ENCODE results near the gene NCAM1. TPM values are rescaled to one million over a fixed set of nuclear protein-coding genes. Genes with fewer than 3 reads are reported as not detected.
"Not testable (repeated sequence)": the region's sequence is repeated elsewhere in the genome, so short reads cannot be mapped to it uniquely, and the experiment has no call there.

NCAM1 gene
- total RNA-seq, 1 donor from 2014 or later, result 3.3 TPM

DNA sequence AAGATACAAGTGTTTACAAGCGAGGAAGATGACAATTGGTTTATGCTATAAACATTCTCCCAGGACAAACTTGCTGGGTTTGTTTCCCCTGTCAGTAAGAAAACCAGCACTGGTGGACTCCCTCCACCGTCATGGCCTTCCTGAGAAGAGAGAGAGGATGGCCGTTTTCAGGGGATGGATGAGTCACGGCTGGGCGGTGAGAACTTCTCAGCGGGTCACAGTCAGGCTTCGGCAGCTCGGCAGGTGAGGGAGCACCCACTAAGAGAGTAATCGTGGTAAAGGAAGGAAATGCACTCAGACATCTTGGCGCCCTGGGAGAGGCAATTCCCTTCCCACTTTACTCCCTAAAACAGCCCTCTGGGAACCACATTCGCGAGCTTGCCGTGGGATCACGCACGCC lies 83.9 kb downstream of the NCAM1 start:
- H3K27ac ChIP-seq, result no peak overlapping the region
- peaks cover 0 to under 1% of the 10 kb centered on the region in 2 donors for H3K9me3 ChIP-seq
- H3K27me3 ChIP-seq, result no peaks in the 10 kb centered on the region
- H3K4me3 ChIP-seq, result no peak overlapping the region
- TF ChIP-seq, protein P1, sequence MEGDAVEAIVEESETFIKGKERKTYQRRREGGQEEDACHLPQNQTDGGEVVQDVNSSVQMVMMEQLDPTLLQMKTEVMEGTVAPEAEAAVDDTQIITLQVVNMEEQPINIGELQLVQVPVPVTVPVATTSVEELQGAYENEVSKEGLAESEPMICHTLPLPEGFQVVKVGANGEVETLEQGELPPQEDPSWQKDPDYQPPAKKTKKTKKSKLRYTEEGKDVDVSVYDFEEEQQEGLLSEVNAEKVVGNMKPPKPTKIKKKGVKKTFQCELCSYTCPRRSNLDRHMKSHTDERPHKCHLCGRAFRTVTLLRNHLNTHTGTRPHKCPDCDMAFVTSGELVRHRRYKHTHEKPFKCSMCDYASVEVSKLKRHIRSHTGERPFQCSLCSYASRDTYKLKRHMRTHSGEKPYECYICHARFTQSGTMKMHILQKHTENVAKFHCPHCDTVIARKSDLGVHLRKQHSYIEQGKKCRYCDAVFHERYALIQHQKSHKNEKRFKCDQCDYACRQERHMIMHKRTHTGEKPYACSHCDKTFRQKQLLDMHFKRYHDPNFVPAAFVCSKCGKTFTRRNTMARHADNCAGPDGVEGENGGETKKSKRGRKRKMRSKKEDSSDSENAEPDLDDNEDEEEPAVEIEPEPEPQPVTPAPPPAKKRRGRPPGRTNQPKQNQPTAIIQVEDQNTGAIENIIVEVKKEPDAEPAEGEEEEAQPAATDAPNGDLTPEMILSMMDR (IDR thresholded peaks at IDR 0.05), result no peak
- no peaks in the 10 kb centered on the region for H3K4me1 ChIP-seq
- intact Hi-C loops (cut with DNase I), result no loop called here
- DNase-seq (ENCODE audit: low spot score in 2 of 2), result no peak
- H3K36me3 ChIP-seq, result no peaks in the 10 kb centered on the region

DNA sequence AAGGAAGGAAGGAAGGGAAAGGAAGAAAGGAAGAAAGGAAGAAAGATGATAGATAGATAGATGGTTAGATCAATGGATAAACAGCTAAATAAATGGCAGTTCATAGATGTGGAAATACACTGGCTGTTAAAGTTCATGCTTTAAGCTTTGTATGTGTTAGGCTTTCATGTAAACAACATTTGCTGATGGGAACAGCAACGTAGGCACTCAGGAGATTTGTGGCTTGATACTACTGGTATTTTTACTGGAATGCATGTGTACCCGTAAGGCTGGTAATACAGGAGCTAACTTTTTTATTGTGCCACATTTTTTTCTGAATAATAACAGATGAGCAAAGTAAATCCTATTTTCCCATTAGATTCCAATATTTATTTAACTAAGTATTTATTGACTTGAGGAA lies 85.6 kb downstream of the NCAM1 start:
- Histone ChIP-seq H3K27ac (no peak overlapping the region), H3K36me3 (no peaks in the 10 kb centered on the region), H3K4me1 (no peaks in the 10 kb centered on the region), H3K4me3 (no peak overlapping the region), H3K27me3 (no peaks in the 10 kb centered on the region), H3K9me3 (peaks cover 0 to 4% of the 10 kb centered on the region in 2 donors)
- intact Hi-C loops (cut with DNase I), result no loop called here
- no peak for DNase-seq (ENCODE audit: low spot score in 2 of 2)
- TF ChIP-seq, protein P1 (IDR thresholded peaks at IDR 0.05), result no peak

DNA sequence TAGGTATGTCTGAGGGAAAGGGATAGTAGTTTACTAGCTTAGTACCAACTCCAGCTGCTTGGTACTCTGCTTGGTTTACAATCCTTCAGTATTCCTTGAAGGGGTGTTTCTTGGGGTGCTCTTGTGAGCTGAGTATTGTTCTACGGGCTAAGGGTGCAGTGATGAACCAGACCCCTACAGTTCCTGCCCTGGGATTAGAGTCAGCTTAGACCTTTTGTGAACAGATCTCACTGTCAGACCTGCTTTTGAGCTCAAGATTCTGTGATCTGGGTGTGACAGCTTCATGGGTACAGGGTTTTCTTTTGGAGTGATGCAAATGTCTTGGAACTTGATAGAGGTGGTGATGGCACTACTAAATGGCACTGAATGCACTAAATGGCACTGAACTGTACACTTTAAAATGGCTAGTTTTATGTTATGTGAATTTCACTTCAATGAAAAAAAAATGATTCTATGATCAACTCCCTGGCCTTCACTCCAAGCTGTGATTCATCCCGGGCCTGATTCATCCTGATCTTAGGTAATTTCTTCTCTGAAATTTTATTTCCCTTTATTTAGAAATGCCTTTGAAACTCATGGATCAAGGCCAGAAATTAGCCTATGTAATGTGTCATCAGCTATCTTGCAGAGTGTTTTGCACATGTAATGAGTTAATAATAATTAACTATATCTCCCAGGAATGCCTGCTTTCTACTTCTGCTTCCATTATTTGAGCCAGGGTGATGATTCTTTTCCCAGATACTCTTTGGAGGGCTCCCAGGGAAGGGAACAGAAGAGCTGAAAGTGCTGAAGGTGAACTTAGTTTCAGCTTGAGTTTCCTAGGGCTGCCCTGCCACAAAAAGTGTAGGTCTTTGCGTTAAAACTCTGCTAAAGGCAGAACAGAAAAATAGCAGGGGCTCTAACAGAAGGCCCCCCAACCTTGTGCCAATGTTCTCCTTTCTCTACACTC lies 87.9 kb downstream of the NCAM1 start:
- Histone ChIP-seq H3K9me3 (peaks cover 0 to 4% of the 10 kb centered on the region in 2 donors), H3K27ac (no peak overlapping the region), H3K4me1 (no peaks in the 10 kb centered on the region), H3K27me3 (no peaks in the 10 kb centered on the region), H3K4me3 (no peak overlapping the region), H3K36me3 (no peaks in the 10 kb centered on the region)
- TF ChIP-seq, protein P1 (IDR thresholded peaks at IDR 0.05), result no peak
- intact Hi-C loops (cut with DNase I), result no loop called here
- DNase-seq (ENCODE audit: low spot score in 2 of 2), result no peak

DNA sequence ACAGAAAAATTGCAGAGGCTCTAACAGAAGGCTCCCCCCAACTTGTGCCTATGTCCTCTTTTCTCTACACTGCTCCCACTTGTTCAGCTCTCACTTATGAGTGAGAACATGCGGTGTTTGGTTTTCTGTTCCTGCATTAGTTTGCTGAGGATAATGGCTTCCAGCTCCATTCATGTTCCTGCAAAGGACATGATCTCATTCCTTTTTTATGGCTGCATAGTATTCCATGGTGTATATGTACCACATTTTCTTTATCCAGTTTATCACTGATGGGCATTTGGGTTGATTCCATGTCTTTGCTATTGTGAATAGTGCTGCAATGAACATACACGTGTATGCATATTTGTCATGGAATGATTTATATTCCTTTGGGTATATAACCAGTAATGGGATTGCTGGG lies 91.8 kb downstream of the NCAM1 start:
- intact Hi-C loops (cut with DNase I); DNase-seq (ENCODE audit: low spot score in 2 of 2); H3K9me3 ChIP-seq; H3K36me3 ChIP-seq; H3K27me3 ChIP-seq; H3K27ac ChIP-seq; H3K4me3 ChIP-seq; H3K4me1 ChIP-seq: not testable (repeated sequence)

DNA sequence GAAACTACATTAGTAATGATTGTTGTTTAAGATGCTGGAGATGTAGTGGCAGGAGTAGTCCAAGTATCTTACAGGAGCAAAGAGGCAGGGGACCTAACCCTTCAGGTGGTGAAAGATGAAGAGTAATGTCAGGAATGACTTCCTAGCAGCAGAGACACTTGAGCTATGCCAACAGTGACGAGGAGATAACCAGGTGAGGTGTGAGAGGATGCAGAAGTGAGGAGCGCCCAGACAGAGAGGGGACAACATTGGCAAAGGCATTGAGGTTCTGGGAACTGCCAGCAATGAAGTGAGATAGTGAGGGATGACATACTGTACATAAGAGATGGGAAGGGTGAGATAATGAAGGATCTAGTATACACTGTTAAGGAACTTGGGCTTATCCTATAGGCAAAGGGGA lies 95.8 kb downstream of the NCAM1 start:
- Histone ChIP-seq H3K4me1 (no peaks in the 10 kb centered on the region), H3K27me3 (no peaks in the 10 kb centered on the region), H3K9me3 (no peaks in the 10 kb centered on the region), H3K36me3 (no peaks in the 10 kb centered on the region), H3K27ac (no peak overlapping the region), H3K4me3 (no peak overlapping the region)
- no peak for DNase-seq (ENCODE audit: low spot score in 2 of 2)
- TF ChIP-seq, protein P1 (IDR thresholded peaks at IDR 0.05), result no peak
- intact Hi-C loops (cut with DNase I), result no loop called here

DNA sequence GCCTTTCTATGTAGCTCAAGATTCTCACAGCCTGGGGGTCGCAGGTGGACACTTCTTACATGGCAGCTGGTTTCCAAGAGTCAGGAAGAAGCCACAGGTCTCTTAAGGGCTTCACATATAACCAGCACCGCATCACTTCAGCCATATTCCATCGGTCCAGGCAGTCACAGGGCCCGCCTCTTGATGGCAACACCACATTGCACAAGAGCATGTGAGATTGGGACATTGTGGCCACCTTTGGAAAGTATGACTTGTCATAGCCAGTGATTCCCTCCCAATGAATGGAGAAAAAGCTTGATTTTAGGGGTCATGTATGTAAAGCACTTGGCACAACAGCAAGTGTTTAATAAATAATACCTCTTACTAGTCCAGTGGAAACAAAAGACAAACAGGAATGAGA lies 98.3 kb downstream of the NCAM1 start:
- Histone ChIP-seq H3K4me1 (no peaks in the 10 kb centered on the region), H3K4me3 (no peak overlapping the region), H3K9me3 (no peaks in the 10 kb centered on the region), H3K36me3 (no peaks in the 10 kb centered on the region), H3K27me3 (no peaks in the 10 kb centered on the region), H3K27ac (no peak overlapping the region)
- TF ChIP-seq, protein P1 (IDR thresholded peaks at IDR 0.05), result no peak
- intact Hi-C loops (cut with DNase I), result no loop called here
- no peak for DNase-seq (ENCODE audit: low spot score in 2 of 2)

Data from ascending aorta (tissue), 2 donors.